Choroid plexus epithelial cell (primary cell): ENCODE measurements around the gene DNPH1.

Experiments
- DNase-seq: peaks from one replicate; pipeline ENCODE4 v3.0.0-alpha.2; 2010; ENCODE audit warnings: low read depth
- H3K4me3 ChIP-seq: 2 replicates; pipeline ENCODE4 v1.5.1; 2011; ENCODE audit warnings: low read depth, mild to moderate bottlenecking, control low read depth, low read length, moderate library complexity
- CTCF ChIP-seq: conservative IDR thresholded peaks from 2 replicates; pipeline ENCODE4 v1.5.1; 2011; ENCODE audit warnings: low read depth, mild to moderate bottlenecking, control low read depth, inconsistent platforms, low read length, moderate library complexity

Gene DNPH1

GRCh38 chr6:43250992-43251373, 21.7 kb upstream of the DNPH1 start:
- no peak overlapping the region for H3K4me3 ChIP-seq
- DNase-seq: no peak
- no peak for TF ChIP-seq CTCF

GRCh38 chr6:43248791-43249190, 19.5 kb upstream of the DNPH1 start:
- DNase-seq: no peak
- no peak overlapping the region for H3K4me3 ChIP-seq
- no peak for TF ChIP-seq CTCF

GRCh38 chr6:43248101-43248500, 18.8 kb upstream of the DNPH1 start:
- H3K4me3 ChIP-seq: no peak overlapping the region
- DNase-seq: no peak
- no peak for TF ChIP-seq CTCF

DNA sequence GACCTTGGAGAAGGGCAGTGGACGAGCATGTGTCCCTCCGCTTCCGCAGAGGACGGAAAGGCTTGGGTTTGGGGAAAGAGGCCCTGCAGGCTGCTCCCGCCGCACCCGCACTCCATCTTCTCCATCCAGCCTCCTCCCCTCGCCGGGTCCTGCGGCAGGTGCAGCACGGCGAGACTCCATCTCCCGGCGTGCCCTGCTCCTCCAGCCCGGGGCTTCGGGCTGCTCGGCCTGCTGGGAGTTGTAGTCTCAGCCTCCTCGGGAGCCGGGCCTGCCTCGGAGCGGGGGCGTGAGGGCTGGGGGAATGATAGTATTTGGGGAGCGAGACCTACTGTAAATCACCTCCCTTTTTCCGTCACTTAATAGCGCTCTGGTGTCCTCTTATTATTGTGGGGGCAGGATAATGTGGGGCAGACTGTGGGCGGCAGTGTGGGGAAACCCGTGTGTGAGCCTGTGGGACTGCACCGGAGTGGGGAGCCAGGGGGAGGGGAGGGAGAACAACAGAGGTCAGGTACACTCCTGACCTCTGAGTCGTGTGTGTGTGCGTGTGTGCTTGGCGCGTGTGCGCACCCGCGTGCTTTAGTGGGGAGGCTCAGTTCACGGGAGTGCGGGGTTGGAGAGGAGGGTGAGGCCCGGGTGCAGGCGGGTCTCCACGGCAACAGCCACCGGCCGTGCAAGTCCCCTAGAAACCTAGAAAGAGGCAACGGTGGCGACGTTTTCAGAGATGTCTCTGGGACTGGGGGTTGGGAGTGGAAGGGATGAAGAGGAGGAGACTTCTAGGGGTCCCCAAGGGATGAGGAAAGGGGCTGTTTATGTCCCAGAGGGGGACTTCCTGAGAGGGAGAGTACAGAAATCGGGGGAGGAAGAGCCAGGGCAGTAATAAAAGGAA, 18.1 kb upstream of the DNPH1 start:
- peak overlapping the region; percentile 42 for H3K4me3 ChIP-seq
- DNase-seq: peak; percentile 43
- no peak for TF ChIP-seq CTCF

GRCh38 chr6:43246301-43247113, 17.2 kb upstream of the DNPH1 start:
- H3K4me3 ChIP-seq: peak overlapping the region; percentile 42
- DNase-seq: no peak
- TF ChIP-seq CTCF: no peak

- no peak for TF ChIP-seq CTCF
- no peak for DNase-seq
- no peak overlapping the region for H3K4me3 ChIP-seq
These were observed 14.5 kb upstream of the DNPH1 start for GRCh38 chr6:43243664-43244321.
